ENCODE results near the gene LRRN1.

Gene LRRN1

DNA sequence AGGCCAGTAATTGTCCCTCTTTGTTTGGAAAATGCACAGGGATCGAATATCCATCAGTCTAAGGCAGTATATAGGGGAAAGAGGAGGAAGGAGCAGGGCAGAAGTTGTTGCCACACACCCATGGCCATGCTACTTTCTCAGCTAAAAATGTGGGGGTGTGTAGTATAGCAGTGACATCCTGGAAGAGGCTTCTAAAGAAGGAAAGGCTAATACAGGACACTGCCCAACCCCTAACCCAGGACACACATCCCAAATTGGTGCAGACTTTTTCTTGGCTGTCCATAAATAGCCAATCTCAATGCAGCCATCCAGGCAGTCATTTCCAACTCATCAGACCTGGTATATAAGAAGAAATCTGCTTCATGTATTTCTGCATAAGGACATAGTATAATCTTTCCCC is 33.1 kb upstream of the LRRN1 start:
- H3K4me1 ChIP-seq (ENCODE audit: low read length): no peaks in the 10 kb centered on the region
- no peak overlapping the region for H3K9ac ChIP-seq (ENCODE audit: low read length)
- no peaks in the 10 kb centered on the region for H3K79me2 ChIP-seq (ENCODE audit: low read length)
- DNase-seq: no peak
- no peaks in the 10 kb centered on the region for H3F3A ChIP-seq (ENCODE audit: insufficient read depth, low read length)
- H3K9me3 ChIP-seq (replicated peaks; ENCODE audit: insufficient read depth, low read length): no peaks in the 10 kb centered on the region
- H4K20me1 ChIP-seq (ENCODE audit: insufficient read depth, low read length): no peaks in the 10 kb centered on the region
- no peaks in the 10 kb centered on the region for H3K36me3 ChIP-seq (replicated peaks; ENCODE audit: insufficient read depth, low read length)
- H3K27ac ChIP-seq (ENCODE audit: low read length): no peak overlapping the region
- no peak overlapping the region for H3K4me2 ChIP-seq (ENCODE audit: low read depth, low read length)
- no peak for TF ChIP-seq EZH2phosphoT487 (IDR thresholded peaks at IDR 0.05; ENCODE audit: low read length)
- TF ChIP-seq, protein P1, sequence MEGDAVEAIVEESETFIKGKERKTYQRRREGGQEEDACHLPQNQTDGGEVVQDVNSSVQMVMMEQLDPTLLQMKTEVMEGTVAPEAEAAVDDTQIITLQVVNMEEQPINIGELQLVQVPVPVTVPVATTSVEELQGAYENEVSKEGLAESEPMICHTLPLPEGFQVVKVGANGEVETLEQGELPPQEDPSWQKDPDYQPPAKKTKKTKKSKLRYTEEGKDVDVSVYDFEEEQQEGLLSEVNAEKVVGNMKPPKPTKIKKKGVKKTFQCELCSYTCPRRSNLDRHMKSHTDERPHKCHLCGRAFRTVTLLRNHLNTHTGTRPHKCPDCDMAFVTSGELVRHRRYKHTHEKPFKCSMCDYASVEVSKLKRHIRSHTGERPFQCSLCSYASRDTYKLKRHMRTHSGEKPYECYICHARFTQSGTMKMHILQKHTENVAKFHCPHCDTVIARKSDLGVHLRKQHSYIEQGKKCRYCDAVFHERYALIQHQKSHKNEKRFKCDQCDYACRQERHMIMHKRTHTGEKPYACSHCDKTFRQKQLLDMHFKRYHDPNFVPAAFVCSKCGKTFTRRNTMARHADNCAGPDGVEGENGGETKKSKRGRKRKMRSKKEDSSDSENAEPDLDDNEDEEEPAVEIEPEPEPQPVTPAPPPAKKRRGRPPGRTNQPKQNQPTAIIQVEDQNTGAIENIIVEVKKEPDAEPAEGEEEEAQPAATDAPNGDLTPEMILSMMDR (IDR thresholded peaks at IDR 0.05; ENCODE audit: low read length): no peak
- TF ChIP-seq EZH2 (optimal IDR thresholded peaks at IDR 0.05; ENCODE audit: low read depth, low read length): no peak
- H2AFZ ChIP-seq (ENCODE audit: low read length): no peak overlapping the region
- no peak overlapping the region for H3K4me3 ChIP-seq (ENCODE audit: low read length)
- H3K9me2 ChIP-seq (replicated peaks; ENCODE audit: insufficient read depth, low read length): no peaks in the 10 kb centered on the region
- H3K27me3 ChIP-seq (replicated peaks; ENCODE audit: insufficient read depth, low read length): no peaks in the 10 kb centered on the region

DNA sequence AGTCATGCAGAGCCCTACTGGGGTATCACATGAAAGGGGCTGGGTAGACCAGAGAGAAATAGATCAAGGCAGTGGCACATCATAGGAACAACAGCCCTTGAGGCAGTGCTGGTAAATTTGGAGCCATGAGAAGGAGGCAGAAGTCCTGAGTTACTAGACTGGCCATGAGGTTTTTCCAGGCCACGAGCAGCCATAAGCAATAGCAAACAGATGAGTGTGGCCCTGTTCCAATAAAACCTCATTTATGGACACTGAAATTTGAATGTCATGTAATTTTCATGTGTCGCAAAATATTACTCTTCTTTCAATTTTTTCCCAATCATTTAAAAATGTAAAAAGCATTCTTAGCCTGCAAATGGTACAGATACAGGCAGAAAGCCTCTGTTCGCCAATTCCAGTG is 28.1 kb upstream of the LRRN1 start:
- no peak overlapping the region for H3K9ac ChIP-seq (ENCODE audit: low read length)
- H4K20me1 ChIP-seq (ENCODE audit: insufficient read depth, low read length): no peaks in the 10 kb centered on the region
- H2AFZ ChIP-seq (ENCODE audit: low read length): no peak overlapping the region
- H3K4me3 ChIP-seq (ENCODE audit: low read length): no peak overlapping the region
- H3K9me3 ChIP-seq (replicated peaks; ENCODE audit: insufficient read depth, low read length): no peaks in the 10 kb centered on the region
- no peak for DNase-seq
- no peaks in the 10 kb centered on the region for H3F3A ChIP-seq (ENCODE audit: insufficient read depth, low read length)
- H3K9me2 ChIP-seq (replicated peaks; ENCODE audit: insufficient read depth, low read length): no peaks in the 10 kb centered on the region
- H3K27me3 ChIP-seq (replicated peaks; ENCODE audit: insufficient read depth, low read length): no peaks in the 10 kb centered on the region
- H3K4me1 ChIP-seq (ENCODE audit: low read length): no peaks in the 10 kb centered on the region
- H3K36me3 ChIP-seq (replicated peaks; ENCODE audit: insufficient read depth, low read length): no peaks in the 10 kb centered on the region
- H3K4me2 ChIP-seq (ENCODE audit: low read depth, low read length): no peak overlapping the region
- no peaks in the 10 kb centered on the region for H3K79me2 ChIP-seq (ENCODE audit: low read length)
- no peak for TF ChIP-seq EZH2phosphoT487 (IDR thresholded peaks at IDR 0.05; ENCODE audit: low read length)
- TF ChIP-seq, protein P1 (IDR thresholded peaks at IDR 0.05; ENCODE audit: low read length): no peak
- TF ChIP-seq EZH2 (optimal IDR thresholded peaks at IDR 0.05; ENCODE audit: low read depth, low read length): no peak
- no peak overlapping the region for H3K27ac ChIP-seq (ENCODE audit: low read length)

DNA sequence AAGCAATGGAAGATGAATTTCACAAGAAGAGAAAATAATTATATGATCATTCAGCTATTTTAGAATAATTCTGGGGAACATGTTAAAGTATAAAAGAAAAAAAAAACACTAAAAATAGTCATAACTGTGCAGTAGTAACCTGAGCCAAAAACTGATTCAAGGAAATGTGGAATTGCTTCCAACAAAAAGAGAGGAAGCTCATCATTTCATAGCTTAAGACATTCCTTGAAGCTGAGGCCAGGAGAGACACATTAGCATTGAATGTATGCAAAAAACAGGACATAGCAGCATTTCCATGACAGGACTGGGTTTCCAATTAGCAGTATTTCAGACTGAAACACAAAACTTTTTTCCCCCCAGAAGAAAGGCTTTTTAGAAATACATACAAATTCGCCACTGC is 27.7 kb upstream of the LRRN1 start:
- H3K79me2 ChIP-seq (ENCODE audit: low read length): no peaks in the 10 kb centered on the region

DNA sequence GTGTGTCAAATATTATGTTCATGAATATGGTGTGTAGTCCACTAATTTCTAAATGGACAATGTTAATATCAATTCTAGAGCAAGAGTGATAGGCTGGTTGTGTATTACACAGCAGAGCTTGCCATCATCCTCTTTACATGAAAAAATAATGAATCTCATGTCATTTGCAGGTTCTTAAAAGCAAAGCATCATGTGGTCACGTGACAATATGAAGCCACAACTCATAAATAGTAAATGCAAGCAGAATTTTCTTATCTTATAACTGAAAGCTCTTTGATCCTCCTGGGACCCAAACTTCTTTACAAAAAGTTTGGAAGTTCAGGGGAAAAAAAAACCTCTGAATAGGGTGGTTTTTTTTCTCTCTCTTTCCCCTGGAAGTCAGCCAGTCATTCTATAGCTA is 26.9 kb upstream of the LRRN1 start:
- Histone ChIP-seq H3K27ac (ENCODE audit: low read length) (no peak overlapping the region), H3K9me2 (replicated peaks; ENCODE audit: insufficient read depth, low read length) (no peaks in the 10 kb centered on the region), H3K4me1 (ENCODE audit: low read length) (no peaks in the 10 kb centered on the region), H3K4me2 (ENCODE audit: low read depth, low read length) (no peak overlapping the region), H2AFZ (ENCODE audit: low read length) (no peak overlapping the region), H3K9ac (ENCODE audit: low read length) (no peak overlapping the region), H3K9me3 (replicated peaks; ENCODE audit: insufficient read depth, low read length) (no peaks in the 10 kb centered on the region), H3F3A (ENCODE audit: insufficient read depth, low read length) (no peaks in the 10 kb centered on the region), H3K4me3 (ENCODE audit: low read length) (no peak overlapping the region), H3K36me3 (replicated peaks; ENCODE audit: insufficient read depth, low read length) (no peaks in the 10 kb centered on the region), H3K79me2 (ENCODE audit: low read length) (no peaks in the 10 kb centered on the region), H4K20me1 (ENCODE audit: insufficient read depth, low read length) (no peaks in the 10 kb centered on the region), H3K27me3 (replicated peaks; ENCODE audit: insufficient read depth, low read length) (no peaks in the 10 kb centered on the region)
- no peak for DNase-seq
- TF ChIP-seq, protein P1 (IDR thresholded peaks at IDR 0.05; ENCODE audit: low read length): no peak
- no peak for TF ChIP-seq EZH2 (optimal IDR thresholded peaks at IDR 0.05; ENCODE audit: low read depth, low read length)
- TF ChIP-seq EZH2phosphoT487 (IDR thresholded peaks at IDR 0.05; ENCODE audit: low read length): no peak

More for the DNA sequence above, 27.7 kb upstream of the LRRN1 start:
- H3K9ac ChIP-seq (ENCODE audit: low read length): no peak overlapping the region
- H2AFZ ChIP-seq (ENCODE audit: low read length): no peak overlapping the region
- H3F3A ChIP-seq (ENCODE audit: insufficient read depth, low read length): no peaks in the 10 kb centered on the region
- no peaks in the 10 kb centered on the region for H3K9me2 ChIP-seq (replicated peaks; ENCODE audit: insufficient read depth, low read length)
- no peak overlapping the region for H3K4me2 ChIP-seq (ENCODE audit: low read depth, low read length)
- H3K9me3 ChIP-seq (replicated peaks; ENCODE audit: insufficient read depth, low read length): no peaks in the 10 kb centered on the region
- H3K4me1 ChIP-seq (ENCODE audit: low read length): no peaks in the 10 kb centered on the region
- H4K20me1 ChIP-seq (ENCODE audit: insufficient read depth, low read length): no peaks in the 10 kb centered on the region
- no peaks in the 10 kb centered on the region for H3K36me3 ChIP-seq (replicated peaks; ENCODE audit: insufficient read depth, low read length)
- no peak for TF ChIP-seq EZH2 (optimal IDR thresholded peaks at IDR 0.05; ENCODE audit: low read depth, low read length)
- no peak overlapping the region for H3K27ac ChIP-seq (ENCODE audit: low read length)
- no peak for DNase-seq
- H3K4me3 ChIP-seq (ENCODE audit: low read length): no peak overlapping the region
- no peaks in the 10 kb centered on the region for H3K27me3 ChIP-seq (replicated peaks; ENCODE audit: insufficient read depth, low read length)

Measured in MM.1S (cell line).